A204.1 (cell line): ENCODE results near the gene KIF1A.
"Not testable (repeated sequence)": the region's sequence is repeated elsewhere in the genome, so short reads cannot be mapped to it uniquely, and the experiment has no call there.

Experiments used
- FAIRE-seq: peaks from 2 replicates; lab custom pipeline; 2012; peaks lifted over from hg19 to GRCh38; lab: Jason Lieb, UNC

KIF1A gene

DNA sequence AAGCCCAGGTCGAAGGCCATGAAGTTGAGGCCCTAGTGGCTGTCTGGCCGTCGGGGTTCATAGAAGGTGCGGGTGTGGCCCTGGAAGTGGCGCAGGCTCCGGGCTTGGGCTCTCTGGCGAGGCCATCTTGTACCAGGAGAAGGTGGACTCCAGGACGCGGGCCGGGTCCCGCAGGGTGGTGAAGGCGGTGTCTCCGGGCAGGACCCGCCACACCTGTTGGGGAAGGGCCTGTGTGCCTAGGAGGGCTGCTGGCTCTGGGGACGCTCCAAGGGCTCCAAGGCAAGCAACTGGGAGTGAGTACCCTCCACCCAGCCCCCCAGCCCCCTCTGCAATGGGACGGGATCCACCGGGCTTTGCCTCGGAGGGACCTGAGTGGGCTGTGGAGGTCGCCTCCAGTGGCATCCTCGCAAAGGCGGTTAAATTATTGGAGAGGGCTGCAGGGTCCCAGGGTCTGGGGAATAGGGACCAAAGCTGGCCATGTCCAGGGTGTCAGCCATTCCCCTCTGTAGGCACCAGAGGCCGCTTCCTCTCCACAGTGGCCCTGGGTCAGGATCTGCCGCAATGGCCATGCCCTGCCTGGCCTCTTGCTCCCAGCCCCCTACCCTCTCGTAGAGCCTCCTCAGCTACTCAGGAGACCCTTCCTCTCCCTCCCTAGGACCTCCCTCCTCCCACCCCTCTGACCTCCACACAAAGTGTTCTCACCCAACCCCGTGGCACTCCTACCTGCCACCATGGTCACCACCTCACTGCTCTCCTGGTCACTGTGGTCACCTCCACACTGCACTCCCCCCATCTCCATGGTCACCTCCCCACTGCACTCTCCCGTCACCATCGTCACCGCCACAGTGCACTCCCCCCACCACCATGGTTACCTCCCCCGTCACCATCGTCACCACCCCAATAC, 118.0 kb downstream of the KIF1A start:
- FAIRE-seq: no peak

DNA sequence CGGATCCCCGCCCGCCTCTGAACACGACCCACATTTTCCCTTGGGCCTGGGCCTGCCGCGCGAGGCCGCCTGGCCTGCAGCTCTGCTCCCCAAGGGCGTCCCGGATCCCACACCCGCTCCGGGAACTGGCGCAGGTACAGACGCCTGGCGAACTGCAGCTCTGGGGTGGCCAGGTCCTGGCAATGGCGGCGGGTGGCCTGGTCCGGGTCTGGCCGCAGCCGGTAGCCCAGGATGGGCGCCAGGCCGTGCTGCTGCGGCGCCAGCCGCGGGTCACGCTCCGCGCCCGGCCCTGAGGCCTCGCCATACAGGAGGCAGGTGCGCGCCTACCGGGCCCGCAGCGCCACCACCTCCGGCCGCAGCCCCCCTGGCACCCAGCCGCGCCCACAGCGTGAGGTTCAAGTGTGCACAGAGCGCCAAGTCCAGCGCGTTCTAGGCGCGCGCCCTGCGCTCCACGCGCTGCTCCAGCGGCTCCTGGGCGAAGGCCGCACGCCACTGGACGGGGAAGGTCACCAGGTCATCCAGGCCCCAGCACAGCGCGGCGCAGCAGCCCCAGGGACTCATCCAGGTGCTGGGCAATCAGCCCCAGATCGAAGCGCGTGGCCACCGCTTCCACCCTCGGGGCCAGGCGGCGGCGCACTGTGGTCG, 118.8 kb downstream of the KIF1A start:
- FAIRE-seq: no peak

DNA sequence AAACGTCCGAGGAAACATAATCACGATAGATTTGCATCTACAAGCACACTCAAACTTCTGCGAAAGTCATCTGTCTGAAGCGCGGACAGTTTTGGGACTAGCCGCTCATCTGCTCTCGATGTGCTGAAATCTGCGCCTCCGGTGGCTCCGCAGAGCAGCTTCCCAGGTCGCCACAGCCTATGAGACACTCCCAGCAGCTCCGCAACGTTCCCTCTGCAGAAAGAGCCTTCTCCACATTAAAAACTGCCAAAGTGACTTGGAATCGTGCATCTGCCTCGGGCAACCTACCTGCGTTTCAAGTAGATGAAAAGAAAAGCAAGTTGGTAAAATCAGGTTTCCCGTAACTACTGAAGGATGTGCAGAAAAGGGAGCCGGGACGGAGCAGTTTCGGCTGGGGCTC, 119.4 kb downstream of the KIF1A start:
- not testable (repeated sequence) for FAIRE-seq

DNA sequence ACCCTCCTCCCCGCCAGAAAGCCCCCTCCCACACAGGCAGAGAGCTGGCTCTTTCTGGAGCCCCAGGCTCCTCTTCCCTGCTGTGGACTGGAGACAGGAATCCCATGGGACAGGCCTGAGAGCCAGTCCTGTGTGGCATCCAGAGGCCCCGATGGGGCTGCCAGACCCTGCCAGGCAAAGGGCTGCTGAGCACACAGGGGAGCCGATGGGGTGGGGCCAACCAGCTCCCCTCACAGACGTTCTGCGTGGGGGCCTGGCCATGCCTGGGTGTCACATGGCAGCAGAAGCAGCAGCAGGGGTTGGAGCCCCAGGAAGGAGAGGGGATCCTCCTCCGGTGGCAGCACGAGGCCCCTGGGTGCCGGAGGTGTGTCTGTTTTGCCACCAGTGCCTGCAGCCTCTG, 120.2 kb downstream of the KIF1A start:
- not testable (repeated sequence) for FAIRE-seq

DNA sequence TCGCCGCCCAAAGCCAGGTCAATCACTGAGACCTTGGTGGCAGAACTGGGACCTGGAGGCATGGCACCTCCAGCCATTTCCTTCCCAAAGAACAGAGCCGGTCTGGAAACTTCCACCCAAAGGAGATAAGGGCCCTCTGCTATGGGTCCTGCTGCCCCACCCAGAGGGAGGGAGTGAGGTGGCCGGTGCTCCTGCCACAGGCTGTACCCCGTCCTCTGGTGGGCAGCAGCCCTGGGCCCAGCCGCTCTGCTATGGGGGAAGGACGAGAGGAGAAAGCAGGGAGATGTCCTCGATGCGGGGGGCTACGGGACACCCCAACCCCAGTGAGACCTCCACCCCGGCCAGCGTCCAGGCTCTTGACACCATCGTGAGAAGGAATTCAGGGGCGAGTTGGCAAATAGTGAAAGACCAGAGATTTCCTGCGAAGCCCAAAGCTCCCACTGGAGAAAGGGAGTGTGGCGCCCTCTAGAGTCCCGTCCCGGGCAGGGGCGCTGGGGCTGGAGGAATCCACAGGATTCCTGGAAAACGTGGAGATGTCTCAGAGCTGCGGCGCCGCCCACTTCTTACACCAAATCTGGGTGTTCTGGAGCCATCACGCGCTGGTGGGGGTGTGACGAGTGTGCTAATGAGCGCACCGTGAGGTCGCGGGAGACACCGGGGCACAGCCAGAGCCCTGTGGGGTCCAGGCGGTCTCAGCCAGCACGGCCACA, 121.0 kb downstream of the KIF1A start:
- FAIRE-seq: not testable (repeated sequence)

DNA sequence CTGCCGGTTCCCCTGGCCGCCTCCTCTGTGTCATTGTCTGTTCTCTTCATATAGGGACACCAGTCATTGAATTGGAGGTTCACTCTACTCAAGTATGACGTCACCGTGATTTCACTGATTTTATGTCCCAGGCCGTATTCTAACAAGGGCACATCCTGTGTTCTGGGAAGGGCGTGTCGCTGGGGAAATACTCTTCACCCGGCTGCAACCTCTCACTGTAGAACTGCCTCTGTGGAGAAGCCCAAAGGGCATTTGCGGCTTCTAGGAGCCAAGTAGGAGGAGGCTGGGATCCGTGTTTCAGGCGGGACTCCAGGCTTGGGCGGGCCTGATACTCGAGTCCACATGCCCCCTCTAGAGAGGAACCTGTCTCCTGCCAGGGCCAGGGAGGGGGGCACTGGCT, 123.5 kb downstream of the KIF1A start:
- not testable (repeated sequence) for FAIRE-seq

DNA sequence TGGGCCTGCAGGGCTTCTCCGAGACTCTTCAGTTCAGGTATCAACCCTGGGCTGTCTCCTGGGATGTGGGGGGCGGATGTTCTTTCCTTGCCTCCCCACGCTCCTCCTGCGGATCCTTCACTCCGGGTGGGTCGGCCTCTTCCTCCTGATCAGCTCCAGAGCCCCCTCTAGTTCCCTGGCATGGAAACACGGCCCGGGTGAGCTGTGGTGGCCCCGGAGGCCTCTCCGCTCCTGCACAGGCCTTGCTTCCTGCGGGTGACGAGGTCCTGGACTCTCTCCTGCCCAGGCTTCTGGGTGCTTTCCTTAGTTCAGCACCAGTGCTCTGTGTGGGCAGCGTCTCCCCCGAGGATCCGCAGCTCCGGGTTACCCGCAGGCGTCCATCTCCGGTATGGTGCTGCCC, 124.4 kb downstream of the KIF1A start:
- not testable (repeated sequence) for FAIRE-seq

DNA sequence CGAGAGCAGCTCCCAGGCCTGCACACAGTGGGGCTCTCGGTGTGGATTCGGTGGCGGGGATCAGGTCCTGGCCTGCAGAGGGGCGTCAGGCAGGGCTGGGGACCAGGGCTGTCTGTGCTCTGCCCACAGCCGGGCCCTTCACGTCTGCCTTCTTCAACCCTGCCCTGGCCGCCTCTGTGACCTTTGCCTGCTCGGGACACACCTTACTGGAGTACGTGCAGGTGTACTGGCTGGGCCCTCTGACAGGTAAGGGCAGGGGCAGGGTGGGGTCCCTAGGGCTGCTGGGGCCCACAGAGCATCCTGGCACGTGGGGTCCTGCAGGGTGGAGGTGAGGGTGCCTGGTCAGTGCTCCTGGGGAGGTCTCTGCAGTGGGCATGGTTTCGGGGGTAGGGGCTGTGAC, 125.7 kb downstream of the KIF1A start:
- FAIRE-seq: not testable (repeated sequence)

DNA sequence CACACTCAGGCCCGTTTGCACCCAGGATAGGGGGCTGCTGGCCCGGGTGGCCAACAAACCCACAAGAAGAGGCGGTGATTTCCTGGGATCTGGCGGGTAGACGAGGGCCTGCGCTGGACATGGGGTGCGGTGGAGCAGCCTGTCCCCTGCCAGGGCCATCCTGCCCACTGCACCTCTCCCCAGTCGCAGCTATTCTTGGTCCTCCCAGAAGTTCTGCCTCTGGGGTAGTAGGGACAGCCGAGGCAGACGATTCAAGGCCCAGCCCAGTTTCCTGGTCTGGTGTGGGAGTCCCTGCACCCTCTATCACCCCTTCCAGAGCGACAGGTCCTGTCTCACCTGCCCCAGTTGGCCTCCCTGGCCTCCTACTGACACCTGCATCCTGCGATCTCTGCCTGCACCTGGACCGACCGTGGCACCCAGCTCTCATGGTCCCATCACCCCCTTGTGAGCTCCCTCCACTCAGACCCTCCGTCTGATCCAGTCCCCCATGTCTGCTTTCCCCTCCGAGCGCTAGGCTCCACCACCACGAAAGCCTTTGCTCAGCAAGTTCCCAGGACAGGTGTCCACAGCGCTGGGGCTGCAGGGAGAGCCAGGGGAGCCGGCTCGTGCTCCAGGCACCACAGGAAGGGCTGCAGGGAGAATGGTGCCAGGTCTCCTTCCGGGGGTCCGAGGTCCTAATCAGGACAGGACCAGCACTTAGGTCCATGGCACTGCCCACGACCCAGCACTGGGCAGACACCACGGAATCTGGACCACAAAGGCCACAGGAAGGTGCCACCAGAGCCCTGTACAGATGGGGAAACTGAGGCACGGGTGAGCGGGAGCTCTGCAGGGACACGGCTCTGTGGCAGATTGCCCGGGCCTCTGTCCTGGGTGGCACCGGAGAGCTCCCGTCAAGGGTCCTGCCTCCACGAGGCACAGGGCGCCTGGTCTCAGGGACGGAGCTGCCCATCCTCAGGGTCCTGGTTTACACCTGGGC, 127.1 kb downstream of the KIF1A start:
- FAIRE-seq: not testable (repeated sequence)

DNA sequence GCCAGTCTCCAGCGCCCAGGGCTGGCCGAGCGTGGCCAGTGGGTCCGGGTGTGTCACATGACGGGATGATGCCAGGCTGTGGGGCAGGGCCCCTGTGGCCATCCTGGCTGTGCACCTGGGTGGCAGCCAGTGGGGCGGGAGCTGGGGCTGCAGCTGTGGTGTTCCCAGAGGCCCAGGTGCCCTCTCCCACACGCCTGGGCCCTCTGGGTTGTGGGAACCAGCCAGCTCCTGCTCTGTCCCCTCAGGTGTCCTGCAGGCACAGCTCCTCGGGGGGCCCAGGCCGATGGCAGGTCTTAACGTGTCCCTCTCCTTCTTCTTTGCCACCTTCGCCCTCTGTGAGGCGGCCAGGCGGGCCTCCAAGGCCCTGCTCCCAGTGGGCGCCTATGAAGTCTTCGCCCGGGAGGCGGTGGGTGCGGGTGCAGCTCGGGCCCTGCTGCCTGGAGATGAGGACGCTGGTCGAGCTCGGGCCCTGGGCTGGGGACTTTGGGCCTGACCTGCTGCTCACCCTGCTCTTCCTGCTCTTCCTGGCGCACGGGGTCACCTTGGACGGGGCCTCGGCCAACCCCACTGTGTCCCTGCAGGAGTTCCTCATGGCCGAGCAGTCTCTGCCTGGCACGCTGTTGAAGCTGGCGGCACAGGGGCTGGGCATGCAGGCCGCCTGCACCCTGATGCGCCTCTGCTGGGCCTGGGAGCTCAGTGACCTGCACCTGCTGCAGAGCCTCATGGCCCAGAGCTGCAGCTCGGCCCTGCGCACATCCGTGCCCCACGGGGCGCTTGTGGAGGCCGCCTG, 128.2 kb downstream of the KIF1A start, which contains the start of gene AQP12A:
TSS of gene AQP12A (plus strand) at position 236 of the 790 bp plus-strand sequence. CDS start at position 284, 48 bp downstream.
- FAIRE-seq: not testable (repeated sequence)

DNA sequence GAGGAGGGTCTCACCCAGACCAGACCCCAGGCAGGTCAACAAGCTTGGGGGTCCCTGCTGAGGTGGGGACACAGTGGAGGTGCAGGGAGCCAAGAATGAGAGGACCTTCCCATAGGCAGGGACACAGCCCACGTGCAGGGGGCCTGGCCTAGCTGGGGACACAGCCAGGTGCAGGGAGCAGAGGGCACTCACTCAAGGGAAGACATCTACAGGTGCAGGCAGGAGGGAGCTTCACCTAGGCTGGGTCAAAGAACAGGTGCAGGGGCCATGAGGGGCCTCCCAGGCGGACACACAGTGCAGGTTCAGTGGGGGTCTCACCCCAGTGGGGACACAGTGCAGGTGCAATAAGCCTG, 129.0 kb downstream of the KIF1A start:
- not testable (repeated sequence) for FAIRE-seq

DNA sequence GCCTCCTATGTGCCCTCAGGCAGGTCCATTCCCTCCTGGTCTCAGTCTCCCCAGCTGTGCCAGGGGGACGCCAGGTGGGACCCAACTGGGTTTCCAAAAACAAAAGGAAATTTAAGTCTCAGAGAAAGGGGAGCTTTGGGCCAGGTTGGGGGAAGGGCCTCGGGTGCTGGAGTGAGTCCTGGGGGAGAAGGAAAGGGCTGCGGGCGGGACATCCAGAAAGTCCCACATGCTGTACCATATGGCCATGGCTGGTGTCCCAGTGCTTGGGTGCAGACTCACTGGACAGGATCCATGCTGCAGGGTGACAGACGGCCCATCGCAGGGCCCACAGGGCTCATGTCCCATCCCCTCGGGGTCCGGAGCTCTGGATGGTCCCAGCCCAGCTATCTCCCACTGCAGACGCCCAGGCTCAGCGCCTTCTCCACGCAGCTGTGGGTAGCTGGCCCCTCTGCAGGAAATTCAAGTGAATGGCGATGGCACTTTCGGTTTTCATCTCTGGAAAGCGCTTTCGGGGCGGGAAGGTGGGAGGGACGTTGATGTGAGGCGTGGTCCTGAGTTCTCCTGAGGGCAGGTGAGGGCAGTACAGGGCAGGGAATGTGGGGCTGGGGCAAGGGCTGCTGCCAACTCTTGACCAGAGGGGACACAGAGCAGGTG, 129.5 kb downstream of the KIF1A start:
- not testable (repeated sequence) for FAIRE-seq

DNA sequence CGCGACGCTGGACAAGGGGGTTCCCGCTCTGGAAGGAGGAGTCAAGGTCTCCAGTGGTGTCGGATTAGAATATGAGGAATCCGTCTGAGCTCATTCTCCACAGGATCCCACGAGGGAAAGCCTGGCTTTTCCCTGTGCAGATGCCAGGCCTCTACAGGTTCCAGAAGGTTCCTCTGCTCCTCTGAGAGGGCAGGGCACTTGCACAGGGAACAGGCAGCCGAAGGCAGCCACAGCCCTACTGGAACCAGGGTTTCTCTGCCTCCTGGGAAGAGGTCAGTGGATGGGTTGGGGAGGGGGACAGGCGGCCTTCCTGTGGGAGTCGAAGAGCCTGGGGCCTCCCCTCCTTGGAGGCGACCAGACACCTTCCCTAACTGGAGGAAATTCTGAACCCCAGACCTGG, 130.0 kb downstream of the KIF1A start:
- FAIRE-seq: no peak

DNA sequence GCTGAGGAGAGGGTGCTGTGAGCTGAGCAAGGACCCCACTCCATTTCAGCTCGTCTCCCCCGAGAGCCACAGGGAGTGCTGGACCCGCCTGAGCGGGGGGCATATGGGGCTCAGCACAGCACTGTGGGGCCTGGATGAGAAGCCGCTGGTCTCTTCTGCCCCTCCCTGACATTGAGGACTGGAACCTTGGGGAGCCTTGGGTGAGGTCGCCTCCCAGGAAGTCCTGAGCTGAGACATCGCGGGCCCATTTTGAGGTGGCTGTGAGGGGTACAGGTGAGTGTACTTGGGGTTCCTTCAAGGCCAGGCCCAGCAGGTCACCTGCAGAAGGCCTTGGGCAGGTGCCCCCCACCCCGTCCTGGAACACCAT, 131.5 kb downstream of the KIF1A start:
- no peak for FAIRE-seq

DNA sequence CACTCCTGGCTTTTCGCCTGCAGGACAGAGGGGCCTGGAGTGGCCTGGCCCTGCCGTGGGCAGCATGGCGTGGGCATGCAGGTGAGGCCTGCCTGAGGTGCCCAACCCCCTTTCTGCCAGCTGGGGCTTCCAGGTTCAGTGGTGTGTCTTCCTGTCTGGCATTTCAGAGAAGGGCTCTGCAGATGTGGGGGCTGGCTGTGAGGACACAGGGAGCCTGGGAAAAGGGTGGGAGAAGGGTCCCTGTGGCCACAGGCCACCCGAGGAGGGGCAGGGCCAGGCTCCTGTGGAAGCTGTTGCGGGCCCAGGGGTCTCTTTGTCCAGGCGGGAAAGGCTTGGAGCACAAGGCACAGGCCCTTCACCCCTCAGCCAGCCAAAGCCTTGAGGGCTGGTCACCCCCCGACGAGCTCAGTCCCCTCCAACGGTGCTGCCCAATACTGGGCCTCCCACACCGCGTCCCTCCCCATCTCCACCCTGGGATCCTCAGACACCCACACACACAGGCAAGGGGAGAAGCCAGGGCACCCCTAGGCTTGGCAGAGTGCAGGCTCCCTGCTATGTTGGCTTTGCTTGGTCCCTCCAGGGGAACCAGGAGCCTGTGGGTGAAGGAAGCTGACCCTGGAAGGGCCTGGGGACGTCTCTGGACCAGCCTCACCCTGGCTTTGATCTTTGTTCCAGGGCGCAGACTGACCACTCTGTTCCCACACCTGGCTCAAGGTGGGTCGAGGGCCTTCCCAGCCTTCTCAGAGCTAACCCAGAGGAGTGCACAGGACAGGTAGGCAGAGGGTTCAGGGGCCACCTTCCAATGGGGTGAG, 132.1 kb downstream of the KIF1A start:
- no peak for FAIRE-seq

DNA sequence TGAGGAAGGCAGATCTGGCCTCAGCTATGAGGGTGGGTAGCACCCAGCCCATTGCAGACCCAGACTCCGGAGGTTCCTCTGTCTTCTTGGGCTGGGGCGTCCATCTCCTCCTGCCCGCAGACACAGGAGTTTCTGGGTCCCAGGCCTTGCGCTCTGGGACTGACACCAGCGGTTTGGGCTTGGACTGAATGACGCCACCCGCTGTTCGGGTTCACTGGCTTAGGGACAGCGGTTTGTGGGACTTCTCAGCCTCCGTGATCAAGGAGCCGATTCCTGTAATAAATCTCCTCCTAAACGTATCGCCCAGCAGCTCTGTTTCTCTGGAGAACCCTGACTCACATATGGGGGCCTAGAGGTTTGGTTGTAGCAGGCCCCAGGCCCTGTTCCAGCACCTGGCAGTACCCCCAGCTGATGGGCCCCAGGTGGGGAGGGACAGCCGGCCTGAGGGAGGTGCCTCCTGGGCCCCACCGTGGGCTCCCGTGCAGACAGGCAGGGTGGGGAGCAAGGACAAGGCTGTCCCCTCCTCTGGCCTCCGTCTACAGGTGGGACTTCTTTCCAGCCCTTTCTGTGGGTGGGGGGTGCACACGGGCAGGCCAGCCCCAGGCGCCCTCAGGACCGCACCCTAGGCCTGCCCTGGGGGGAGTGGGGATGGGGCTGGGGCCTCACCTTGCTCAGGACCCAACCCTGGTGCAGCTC, 132.8 kb downstream of the KIF1A start:
- FAIRE-seq: no peak

DNA sequence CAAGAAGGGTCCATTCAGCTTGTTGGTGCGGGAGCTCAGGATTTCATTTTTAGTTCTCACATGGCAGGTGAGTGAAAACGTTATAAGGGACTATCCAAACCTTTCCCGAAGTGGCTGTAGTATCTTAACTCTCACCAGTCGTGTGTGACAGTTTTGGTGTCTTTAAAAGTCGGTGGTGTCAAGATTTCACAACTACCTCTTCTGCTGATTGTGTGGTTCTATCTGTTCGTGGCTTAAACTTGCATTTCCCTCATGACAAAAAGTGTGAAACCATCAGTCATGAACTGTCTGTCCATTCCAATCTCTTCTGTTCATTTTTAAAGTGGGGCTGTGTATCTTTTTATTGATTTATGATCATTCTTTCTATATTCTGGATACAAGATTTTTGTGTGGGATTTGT, 133.6 kb downstream of the KIF1A start:
- no peak for FAIRE-seq

DNA sequence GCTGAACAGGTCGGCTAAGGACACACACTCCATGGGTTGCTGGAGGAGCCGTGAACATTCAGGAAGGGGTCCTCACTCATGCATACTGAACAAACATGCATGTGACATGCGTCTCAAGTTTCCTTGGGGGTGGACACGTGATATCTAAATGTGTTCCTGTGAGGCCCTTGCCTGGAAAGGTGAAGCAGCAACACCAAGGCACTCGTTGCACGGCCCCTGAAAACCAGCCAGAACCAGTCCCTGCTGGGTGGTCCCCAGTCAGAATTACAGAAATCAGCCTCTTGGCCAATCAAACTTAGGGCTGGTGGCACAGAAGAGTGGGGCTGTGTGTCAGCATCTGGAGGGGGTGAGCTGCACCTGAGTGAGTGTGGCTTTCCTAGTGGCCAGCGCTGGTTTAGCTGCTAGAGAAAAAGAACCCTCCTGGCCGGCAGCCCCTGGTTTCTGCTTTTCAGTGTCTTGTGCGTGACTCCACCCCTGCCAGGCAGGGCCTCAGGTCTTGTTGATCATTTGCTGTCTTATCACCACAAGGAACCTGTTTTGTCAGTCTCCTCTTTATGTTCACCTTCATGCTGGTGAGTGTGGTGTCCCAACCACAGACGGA, 134.1 kb downstream of the KIF1A start:
- FAIRE-seq: no peak
